Breast epithelium (tissue), 4 donors: Measurements from ENCODE around the gene CADPS. TPM values are rescaled to one million over a fixed set of nuclear protein-coding genes. Genes with fewer than 3 reads are reported as not detected.
"Not testable (repeated sequence)": the region's sequence is repeated elsewhere in the genome, so short reads cannot be mapped to it uniquely, and the experiment has no call there.

Experiments used
- DNase-seq, 2 donors: peaks; one replicate each; pipeline ENCODE4 v3.0.0-alpha.2; 2019; ENCODE audit warnings: low spot score in 2 of 2
- H3K27ac ChIP-seq, 2 donors: fragments of 200-600 bp; sonication (generic) in 1 of 2; one replicate each; pipeline ENCODE4 v1.5.1; 2016 to 2019; ENCODE audit warnings: mild to moderate bottlenecking in 1 of 2
- H3K27me3 ChIP-seq, 2 donors: fragments of 200-600 bp; sonication (generic) in 1 of 2; one replicate each; pipeline versions ENCODE4 v1.5.1 to v1.6.0; 2017 to 2019; ENCODE audit warnings: control low read depth in 1 of 2, mild to moderate bottlenecking in 1 of 2
- H3K36me3 ChIP-seq: fragments of 200-600 bp; one replicate; pipeline ENCODE4 v1.5.1; 2019
- H3K4me1 ChIP-seq, 2 donors: fragments of 200-600 bp; sonication (generic); one replicate each; pipeline ENCODE4 v1.5.1; 2016 to 2019; ENCODE audit warnings: control low read depth in 1 of 2
- H3K4me3 ChIP-seq, 3 donors: fragments of 200-600 bp; sonication (generic); 1 replicate in 2 of 3; 2 replicates in 1 of 3; pipeline ENCODE4 v1.5.1; 2016 to 2019; ENCODE audit warnings: mild to moderate bottlenecking in 3 of 3, moderate library complexity in 2 of 3
- H3K9me3 ChIP-seq, 2 donors: fragments of 200-600 bp; sonication (generic) in 1 of 2; one replicate each; pipeline ENCODE4 v1.5.1; 2016 to 2019; ENCODE audit warnings: control low read depth in 1 of 2
- POLR2A ChIP-seq: fragments of 450-650 bp; IDR thresholded peaks from one replicate; pipeline ENCODE4 v1.6.1; 2016; ENCODE audit warnings: antibody characterized with exemption, mild to moderate bottlenecking, moderate library complexity
- POLR2AphosphoS5 ChIP-seq, 3 donors: sonication (generic); formaldehyde crosslinking; IDR thresholded peaks; one replicate each; pipeline ENCODE4 v1.6.1; 2017; ENCODE audit warnings: antibody characterized with exemption in 3 of 3
- intact Hi-C: fragments of 100-400 bp; cut with DNase I; formaldehyde crosslinking; loops from one replicate; pipeline ENCODE4 v1.15.1; 2023; ENCODE audit warnings: low total_unique reads
- total RNA-seq, 3 donors: library from RNA; depleted of rRNA; stranded (reverse); fragments of >200 nt; gene quantifications; one replicate each; pipeline ENCODE4 v1.1.0, GENCODE V29; 2016
- TF ChIP-seq, protein P1 (sequence below), 3 donors: fragments of 450-650 bp; IDR thresholded peaks; one replicate each; pipeline ENCODE4 v1.5.1; 2016 to 2017; ENCODE audit warnings: antibody characterized with exemption in 3 of 3, mild to moderate bottlenecking in 3 of 3, moderate library complexity in 3 of 3

CADPS gene
- total RNA-seq, 3 donors from 2014 or later, result under 0.01 to 45.8 (median 0.15) TPM

- no peaks in the 10 kb centered on the region for H3K36me3 ChIP-seq
- no peak overlapping the region for H3K27ac ChIP-seq
- TF ChIP-seq POLR2AphosphoS5 (IDR thresholded peaks at IDR 0.05) (no peak), POLR2A (no peak)
- TF ChIP-seq, protein P1, sequence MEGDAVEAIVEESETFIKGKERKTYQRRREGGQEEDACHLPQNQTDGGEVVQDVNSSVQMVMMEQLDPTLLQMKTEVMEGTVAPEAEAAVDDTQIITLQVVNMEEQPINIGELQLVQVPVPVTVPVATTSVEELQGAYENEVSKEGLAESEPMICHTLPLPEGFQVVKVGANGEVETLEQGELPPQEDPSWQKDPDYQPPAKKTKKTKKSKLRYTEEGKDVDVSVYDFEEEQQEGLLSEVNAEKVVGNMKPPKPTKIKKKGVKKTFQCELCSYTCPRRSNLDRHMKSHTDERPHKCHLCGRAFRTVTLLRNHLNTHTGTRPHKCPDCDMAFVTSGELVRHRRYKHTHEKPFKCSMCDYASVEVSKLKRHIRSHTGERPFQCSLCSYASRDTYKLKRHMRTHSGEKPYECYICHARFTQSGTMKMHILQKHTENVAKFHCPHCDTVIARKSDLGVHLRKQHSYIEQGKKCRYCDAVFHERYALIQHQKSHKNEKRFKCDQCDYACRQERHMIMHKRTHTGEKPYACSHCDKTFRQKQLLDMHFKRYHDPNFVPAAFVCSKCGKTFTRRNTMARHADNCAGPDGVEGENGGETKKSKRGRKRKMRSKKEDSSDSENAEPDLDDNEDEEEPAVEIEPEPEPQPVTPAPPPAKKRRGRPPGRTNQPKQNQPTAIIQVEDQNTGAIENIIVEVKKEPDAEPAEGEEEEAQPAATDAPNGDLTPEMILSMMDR (IDR thresholded peaks at IDR 0.05), result no peak
- DNase-seq, result no peak
- intact Hi-C loops, result no loop called here
- no peak overlapping the region for H3K4me3 ChIP-seq
- H3K9me3 ChIP-seq, result no peaks in the 10 kb centered on the region
- H3K4me1 ChIP-seq, result no peaks in the 10 kb centered on the region
- H3K27me3 ChIP-seq, result no peaks in the 10 kb centered on the region
Observed at GRCh38 chr3:62586356-62586755, 288.9 kb downstream of the CADPS start.

DNA sequence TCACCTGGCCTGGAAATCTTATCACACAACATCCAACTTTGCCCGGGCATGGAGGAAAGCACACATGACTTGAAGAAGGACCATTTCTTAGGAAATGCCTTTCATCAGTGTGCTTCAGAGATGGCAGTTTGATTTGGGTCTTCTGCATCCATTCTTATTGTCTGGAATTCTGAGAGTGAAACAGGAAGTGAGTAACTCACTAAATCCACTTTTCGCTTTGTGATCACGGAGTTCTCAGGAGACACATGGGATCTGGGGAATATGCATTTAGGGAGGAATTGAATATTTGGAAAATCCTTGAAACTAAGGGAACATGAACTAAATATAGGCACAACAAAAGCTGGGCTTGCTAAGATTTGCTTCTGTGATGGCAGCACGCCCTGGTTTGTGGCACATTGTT, 289.4 kb downstream of the CADPS start:
- H3K4me3 ChIP-seq, result no peak overlapping the region
- H3K9me3 ChIP-seq, result no peaks in the 10 kb centered on the region
- no peaks in the 10 kb centered on the region for H3K27me3 ChIP-seq
- DNase-seq, result no peak
- no peak overlapping the region for H3K27ac ChIP-seq
- no peaks in the 10 kb centered on the region for H3K36me3 ChIP-seq
- intact Hi-C loops, result no loop called here
- TF ChIP-seq, protein P1 (IDR thresholded peaks at IDR 0.05), result no peak
- TF ChIP-seq POLR2AphosphoS5 (IDR thresholded peaks at IDR 0.05) (no peak), POLR2A (no peak)
- H3K4me1 ChIP-seq, result no peaks in the 10 kb centered on the region

GRCh38 chr3:62584636-62585035, 290.6 kb downstream of the CADPS start:
- Histone ChIP-seq H3K9me3 (peaks cover 0 to 4% of the 10 kb centered on the region in 2 donors), H3K36me3 (no peaks in the 10 kb centered on the region)
- TF ChIP-seq POLR2A (no peak), POLR2AphosphoS5 (IDR thresholded peaks at IDR 0.05) (no peak)

GRCh38 chr3:62582495-62583172, 292.6 kb downstream of the CADPS start:
- H3K9me3 ChIP-seq, result peaks cover 0 to 5% of the 10 kb centered on the region in 2 donors
- no peaks in the 10 kb centered on the region for H3K27me3 ChIP-seq
- intact Hi-C loops, result no loop called here
- H3K4me3 ChIP-seq, result no peak overlapping the region
- no peaks in the 10 kb centered on the region for H3K4me1 ChIP-seq
- no peak overlapping the region for H3K27ac ChIP-seq
- H3K36me3 ChIP-seq, result no peaks in the 10 kb centered on the region
- TF ChIP-seq POLR2A, result no peak
- TF ChIP-seq, protein P1 (IDR thresholded peaks at IDR 0.05), result no peak
- no peak for TF ChIP-seq POLR2AphosphoS5 (IDR thresholded peaks at IDR 0.05)
- no peak for DNase-seq

More at GRCh38 chr3:62584636-62585035, 290.6 kb downstream of the CADPS start:
- intact Hi-C loops, result no loop called here
- H3K27ac ChIP-seq, result no peak overlapping the region
- no peaks in the 10 kb centered on the region for H3K4me1 ChIP-seq
- no peak for DNase-seq
- no peaks in the 10 kb centered on the region for H3K27me3 ChIP-seq
- no peak overlapping the region for H3K4me3 ChIP-seq

DNA sequence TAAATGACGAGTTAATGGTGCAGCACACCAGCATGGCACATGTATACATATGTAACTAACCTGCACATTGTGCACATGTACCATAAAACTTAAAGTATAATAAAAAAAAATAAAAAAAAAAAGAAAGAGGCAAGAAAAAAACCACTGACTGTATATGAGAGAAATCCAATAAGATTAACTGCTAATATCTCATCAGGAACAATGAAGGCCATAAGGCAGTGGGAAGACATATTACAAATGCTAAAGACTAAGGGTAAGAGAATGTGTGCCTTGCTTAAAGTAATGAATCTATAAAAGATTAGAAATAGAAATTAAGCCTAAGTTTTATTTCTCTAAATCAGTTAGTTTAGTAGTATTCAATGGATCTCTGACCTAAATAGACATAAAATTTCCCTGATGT, 294.7 kb downstream of the CADPS start:
- H3K9me3 ChIP-seq, intact Hi-C loops: not testable (repeated sequence)

GRCh38 chr3:62577153-62577552, 298.1 kb downstream of the CADPS start:
- Histone ChIP-seq H3K4me1 (no peaks in the 10 kb centered on the region), H3K36me3 (no peaks in the 10 kb centered on the region), H3K27me3 (no peaks in the 10 kb centered on the region), H3K4me3 (no peak overlapping the region), H3K9me3 (peaks cover 0 to 5% of the 10 kb centered on the region in 2 donors), H3K27ac (no peak overlapping the region)
- intact Hi-C loops, result loop anchor here (5.0 kb wide), 1 partner anchor 285 kb away; no protein-coding TSS in a partner anchor
- DNase-seq, result no peak
- TF ChIP-seq POLR2AphosphoS5 (IDR thresholded peaks at IDR 0.05) (no peak), POLR2A (no peak)
- TF ChIP-seq, protein P1 (IDR thresholded peaks at IDR 0.05), result no peak

More for the DNA sequence above, 294.7 kb downstream of the CADPS start:
- not testable (repeated sequence) for H3K27ac ChIP-seq, H3K36me3 ChIP-seq, H3K4me1 ChIP-seq, DNase-seq, H3K27me3 ChIP-seq, H3K4me3 ChIP-seq
